NT2/D1 (cell line): Measurements from ENCODE around the gene DGAT2L6.

Source experiments
- DNase-seq: peaks from one replicate; pipeline ENCODE4 v3.0.0-alpha.2; 2011; ENCODE audit warnings: low read depth, low spot score
- H3K27me3 ChIP-seq: 2 replicates; pipeline ENCODE4 v1.6.0; 2011; ENCODE audit warnings: mild to moderate bottlenecking; ENCODE audit not compliant: insufficient read length, insufficient read depth
- H3K36me3 ChIP-seq: 2 replicates; pipeline ENCODE4 v1.6.1; 2011; ENCODE audit warnings: mild to moderate bottlenecking, low read length, mixed read lengths; ENCODE audit not compliant: insufficient read depth, insufficient read length
- H3K4me1 ChIP-seq: 2 replicates; pipeline ENCODE4 v1.5.1; 2011; ENCODE audit not compliant: insufficient read depth, insufficient read length
- H3K4me3 ChIP-seq: 2 replicates; pipeline ENCODE4 v1.5.1; 2011; ENCODE audit warnings: low read depth; ENCODE audit not compliant: insufficient read length
- H3K9ac ChIP-seq: 2 replicates; pipeline ENCODE4 v1.6.0; 2011; ENCODE audit warnings: low read depth; ENCODE audit not compliant: insufficient read length
- H3K9me3 ChIP-seq: 2 replicates; pipeline ENCODE4 v1.5.1; 2011; ENCODE audit warnings: mild to moderate bottlenecking, low read length; ENCODE audit not compliant: insufficient read depth
- SUZ12 ChIP-seq: IDR thresholded peaks from 2 replicates; pipeline ENCODE4 v1.6.1; 2011; ENCODE audit not compliant: insufficient read length, insufficient read depth; ENCODE audit errors: extremely low read depth
- YY1 ChIP-seq: IDR thresholded peaks from 2 replicates; pipeline ENCODE4 v1.6.1; 2011; ENCODE audit not compliant: insufficient read length, insufficient read depth
- ZNF274 ChIP-seq: IDR thresholded peaks from 2 replicates; pipeline ENCODE4 v1.6.1; 2011; ENCODE audit warnings: mild to moderate bottlenecking, low read depth, low read length

Gene DGAT2L6

DNA sequence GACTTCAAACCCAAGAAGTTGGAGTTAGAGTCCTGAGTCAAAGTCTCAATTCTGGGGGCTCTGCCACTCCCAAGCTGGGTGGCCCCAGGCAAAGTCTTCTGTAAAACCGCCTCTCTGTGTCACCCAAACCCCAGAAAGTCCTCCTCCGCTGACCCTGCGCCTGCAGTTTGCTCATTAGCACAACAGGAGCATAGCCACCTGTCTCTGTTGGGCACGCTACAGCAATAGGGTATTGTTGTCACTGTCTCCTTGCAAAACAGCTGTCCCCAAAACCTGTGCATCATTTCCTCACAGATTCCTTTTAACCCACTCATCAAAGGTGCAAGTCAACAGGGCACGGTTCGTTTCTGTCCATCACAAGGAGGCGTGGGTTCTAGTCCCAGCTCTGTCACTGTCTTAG, 8.0 kb upstream of the DGAT2L6 start:
- Histone ChIP-seq H3K9ac (no peak overlapping the region), H3K27me3 (no peaks in the 10 kb centered on the region), H3K4me1 (peaks cover 8% of the 10 kb centered on the region), H3K9me3 (no peaks in the 10 kb centered on the region), H3K4me3 (no peak overlapping the region), H3K36me3 (peaks cover 19% of the 10 kb centered on the region)
- TF ChIP-seq YY1, result no peak
- no peak for TF ChIP-seq ZNF274
- no peak for TF ChIP-seq SUZ12
- DNase-seq, result no peak

DNA sequence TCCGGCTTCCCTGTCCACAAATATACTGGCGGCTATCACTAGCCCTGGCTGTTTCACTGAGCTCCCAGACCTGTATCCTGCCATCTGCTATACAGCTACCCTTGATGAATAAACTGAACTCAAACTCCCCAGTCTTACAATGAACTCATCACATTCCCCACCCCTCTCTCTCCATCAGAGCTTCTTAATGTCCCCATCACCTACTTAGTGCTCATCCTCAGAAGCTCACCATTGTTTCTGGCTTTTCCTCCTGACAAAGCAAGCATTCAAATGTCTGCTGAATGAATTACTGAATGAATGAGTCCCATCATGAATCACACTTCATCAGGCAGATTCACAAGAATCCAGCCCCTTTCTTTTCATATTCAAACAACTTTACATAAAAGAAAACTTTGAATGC, 5.7 kb upstream of the DGAT2L6 start:
- peaks cover 8% of the 10 kb centered on the region for H3K4me1 ChIP-seq
- H3K9me3 ChIP-seq, result no peaks in the 10 kb centered on the region
- no peak overlapping the region for H3K4me3 ChIP-seq
- peak; percentile 51 for DNase-seq
- no peak overlapping the region for H3K9ac ChIP-seq
- no peaks in the 10 kb centered on the region for H3K36me3 ChIP-seq
- H3K27me3 ChIP-seq, result no peaks in the 10 kb centered on the region
- TF ChIP-seq ZNF274 (no peak), YY1 (no peak), SUZ12 (no peak)

- H3K27me3 ChIP-seq, result no peaks in the 10 kb centered on the region
- H3K36me3 ChIP-seq, result no peaks in the 10 kb centered on the region
- peaks cover 8% of the 10 kb centered on the region for H3K4me1 ChIP-seq
- no peak for DNase-seq
- H3K4me3 ChIP-seq, result no peak overlapping the region
- no peak for TF ChIP-seq ZNF274
- TF ChIP-seq SUZ12, result no peak
- TF ChIP-seq YY1, result no peak
- H3K9me3 ChIP-seq, result no peaks in the 10 kb centered on the region
- no peak overlapping the region for H3K9ac ChIP-seq
Observed at GRCh38 chrX:70172221-70172620, 5.1 kb upstream of the DGAT2L6 start.

DNA sequence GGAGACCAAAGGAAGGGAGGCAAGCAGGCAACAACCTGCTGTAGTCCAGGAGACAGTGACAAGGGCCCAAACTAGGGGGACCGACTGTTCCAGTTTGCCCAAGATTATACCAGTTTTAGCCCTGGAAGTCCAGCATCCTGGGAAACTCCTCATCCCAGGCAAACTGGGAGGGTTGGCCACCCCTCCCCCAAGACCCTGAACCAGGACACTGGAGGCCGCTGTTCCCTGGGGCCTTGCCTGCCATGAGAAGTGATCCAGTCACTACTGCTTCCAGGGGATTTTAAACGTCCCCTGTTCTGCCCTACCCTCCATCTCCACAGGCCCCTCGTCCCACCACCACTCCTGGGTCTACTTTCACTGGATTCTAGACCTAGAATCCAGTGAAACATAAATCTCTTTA, 4.3 kb upstream of the DGAT2L6 start:
- no peaks in the 10 kb centered on the region for H3K36me3 ChIP-seq
- DNase-seq, result no peak
- no peaks in the 10 kb centered on the region for H3K9me3 ChIP-seq
- H3K4me1 ChIP-seq, result peaks cover 8% of the 10 kb centered on the region
- no peak overlapping the region for H3K4me3 ChIP-seq
- no peak for TF ChIP-seq SUZ12
- TF ChIP-seq YY1, result no peak
- TF ChIP-seq ZNF274, result no peak
- no peaks in the 10 kb centered on the region for H3K27me3 ChIP-seq
- H3K9ac ChIP-seq, result no peak overlapping the region

DNA sequence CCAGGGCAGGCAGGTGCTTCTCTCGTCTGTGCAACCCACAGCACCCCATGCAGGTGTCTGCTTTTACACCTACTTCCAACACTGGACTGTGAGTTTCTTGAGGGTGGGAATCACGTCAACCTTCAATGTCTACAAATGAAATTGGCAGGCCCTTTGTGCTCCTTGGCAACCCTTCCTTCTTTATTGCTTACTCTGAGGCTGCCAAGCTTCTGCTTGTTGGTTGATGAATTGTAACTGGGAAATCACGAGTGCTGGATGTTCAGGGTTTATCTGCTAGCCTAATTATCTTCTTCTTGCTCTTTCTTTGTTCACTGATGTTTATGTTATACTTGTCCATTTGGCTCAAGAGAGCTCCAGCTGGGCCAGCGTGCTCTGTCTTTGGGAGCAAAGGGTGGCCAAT, 2.5 kb upstream of the DGAT2L6 start:
- no peak for TF ChIP-seq ZNF274
- TF ChIP-seq YY1, result no peak
- no peak for TF ChIP-seq SUZ12
- no peaks in the 10 kb centered on the region for H3K27me3 ChIP-seq
- no peak overlapping the region for H3K9ac ChIP-seq
- DNase-seq, result no peak
- no peaks in the 10 kb centered on the region for H3K36me3 ChIP-seq
- H3K4me3 ChIP-seq, result no peak overlapping the region
- no peaks in the 10 kb centered on the region for H3K9me3 ChIP-seq
- H3K4me1 ChIP-seq, result peaks cover 5% of the 10 kb centered on the region

GRCh38 chrX:70175338-70175737, 1.9 kb upstream of the DGAT2L6 start:
- Histone ChIP-seq H3K27me3 (no peaks in the 10 kb centered on the region), H3K36me3 (no peaks in the 10 kb centered on the region), H3K4me3 (no peak overlapping the region), H3K4me1 (peaks cover 5% of the 10 kb centered on the region), H3K9ac (no peak overlapping the region), H3K9me3 (no peaks in the 10 kb centered on the region)
- DNase-seq, result no peak
- TF ChIP-seq SUZ12 (no peak), ZNF274 (no peak), YY1 (no peak)

- DNase-seq, result no peak
Observed at GRCh38 chrX:70183091-70183490, 5.8 kb downstream of the DGAT2L6 start.

More at GRCh38 chrX:70183091-70183490, 5.8 kb downstream of the DGAT2L6 start:
- Histone ChIP-seq H3K4me1 (no peaks in the 10 kb centered on the region), H3K27me3 (no peaks in the 10 kb centered on the region), H3K9me3 (no peaks in the 10 kb centered on the region), H3K4me3 (no peak overlapping the region), H3K9ac (no peak overlapping the region), H3K36me3 (no peaks in the 10 kb centered on the region)
- TF ChIP-seq SUZ12, result no peak
- no peak for TF ChIP-seq YY1
- TF ChIP-seq ZNF274, result no peak
